ENCODE measurements around the gene CEP68.

- TF ChIP-seq CTCF (IDR thresholded peaks at IDR 0.05) (no peak), POLR2A (IDR thresholded peaks at IDR 0.05) (peak in 1 of 2 donors; percentile 29)
Observed at GRCh38 chr2:65056215-65057053, at the start of gene CEP68.
